ENCODE results near the gene PPM1D.

The PPM1D gene

DNA sequence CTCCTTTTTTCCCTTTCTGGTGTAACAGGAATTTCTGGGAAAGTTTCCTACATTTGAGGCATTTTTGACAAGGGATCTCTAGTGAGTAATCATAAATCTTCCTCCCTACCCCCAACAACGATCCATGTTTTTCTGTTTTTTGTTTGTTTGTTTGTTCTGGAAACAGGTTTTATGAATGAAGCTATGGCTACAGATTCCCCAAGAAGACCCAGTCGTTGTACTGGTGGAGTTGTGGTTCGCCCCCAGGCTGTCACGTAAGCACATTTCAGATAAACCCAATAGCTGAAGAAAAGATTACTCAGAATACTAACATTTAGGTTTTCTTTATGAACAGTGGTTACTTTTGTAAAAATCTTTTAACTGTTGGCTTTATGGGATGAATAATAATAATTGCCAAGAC, 79.3 kb downstream of the PPM1D start:
- TF ChIP-seq CTCF (IDR thresholded peaks at IDR 0.05; ENCODE audit: insufficient read depth, low read length) (no peak), REST (IDR thresholded peaks at IDR 0.05; ENCODE audit: insufficient replicate concordance, low read depth) (no peak), GABPA (IDR thresholded peaks at IDR 0.05; ENCODE audit: low read depth) (no peak), SPI1 (IDR thresholded peaks at IDR 0.05; ENCODE audit: borderline replicate concordance, low read depth) (no peak), POLR2AphosphoS5 (IDR thresholded peaks at IDR 0.05; ENCODE audit: low read depth) (no peak)
- no peak for DNase-seq (ENCODE audit: low read depth in 1 of 2, low spot score in 1 of 2)
- Histone ChIP-seq H3K4me3 (replicated peaks; ENCODE audit: insufficient read depth, low read length) (no peak overlapping the region), H3K27me3 (ENCODE audit: insufficient read depth, poor library complexity, severe bottlenecking) (no peaks in the 10 kb centered on the region), H3K27ac (replicated peaks) (no peak overlapping the region)

GRCh38 chr17:60680754-60681153, 80.8 kb downstream of the PPM1D start:
- no peaks in the 10 kb centered on the region for H3K27me3 ChIP-seq (ENCODE audit: insufficient read depth, poor library complexity, severe bottlenecking)
- H3K4me3 ChIP-seq (replicated peaks; ENCODE audit: insufficient read depth, low read length) = no peak overlapping the region
- TF ChIP-seq REST (IDR thresholded peaks at IDR 0.05; ENCODE audit: insufficient replicate concordance, low read depth) (no peak), GABPA (IDR thresholded peaks at IDR 0.05; ENCODE audit: low read depth) (no peak), POLR2AphosphoS5 (IDR thresholded peaks at IDR 0.05; ENCODE audit: low read depth) (no peak), SPI1 (IDR thresholded peaks at IDR 0.05; ENCODE audit: borderline replicate concordance, low read depth) (no peak)
- DNase-seq (ENCODE audit: low read depth in 1 of 2, low spot score in 1 of 2) = no peak
- H3K27ac ChIP-seq (replicated peaks) = no peak overlapping the region

- no peak overlapping the region for H3K27ac ChIP-seq (replicated peaks)
These were observed 85.4 kb downstream of the PPM1D start for GRCh38 chr17:60685437-60685836.

More at GRCh38 chr17:60685437-60685836, 85.4 kb downstream of the PPM1D start:
- DNase-seq (ENCODE audit: low read depth in 1 of 2, low spot score in 1 of 2) = no peak
- Histone ChIP-seq H3K4me3 (replicated peaks; ENCODE audit: insufficient read depth, low read length) (no peak overlapping the region), H3K27me3 (ENCODE audit: insufficient read depth, poor library complexity, severe bottlenecking) (no peaks in the 10 kb centered on the region)
- TF ChIP-seq POLR2AphosphoS5 (IDR thresholded peaks at IDR 0.05; ENCODE audit: low read depth) (no peak), REST (IDR thresholded peaks at IDR 0.05; ENCODE audit: insufficient replicate concordance, low read depth) (no peak), CTCF (IDR thresholded peaks at IDR 0.05; ENCODE audit: insufficient read depth, low read length) (no peak), GABPA (IDR thresholded peaks at IDR 0.05; ENCODE audit: low read depth) (no peak)
